Measurements from ENCODE around the gene C1orf210. TPM values are rescaled to one million over a fixed set of nuclear protein-coding genes. Genes with fewer than 3 reads are reported as not detected.

Gene C1orf210
- polyA plus RNA-seq, 3 donors, result 0.05 TPM; not detected in 2

GRCh38 chr1:43253173-43253572 lies 32.2 kb downstream of the C1orf210 start:
- intact Hi-C loops (cut with micrococcal nuclease), result no loop called here
- H3K4me1 Mint-ChIP-seq, result no peaks in the 10 kb centered on the region
- H3K27me3 Mint-ChIP-seq (ENCODE audit: low read depth in 3 of 3), result peaks cover 0 to 3% (median 2%) of the 10 kb centered on the region in 3 donors
- Histone ChIP-seq H3K4me2 (replicated peaks; ENCODE audit: extremely low read depth, low read length, poor library complexity, severe bottlenecking) (no peak overlapping the region), H3K4me1 (ENCODE audit: control insufficient read depth in 1 of 2, insufficient read depth in 2 of 2, low read length in 2 of 2) (no peaks in the 10 kb centered on the region), H4K20me1 (ENCODE audit: insufficient read depth, low read length) (no peaks in the 10 kb centered on the region), H3K9ac (ENCODE audit: insufficient read depth, low read length, poor library complexity, severe bottlenecking) (no peak overlapping the region), H3K27me3 (ENCODE audit: control insufficient read depth in 2 of 2, insufficient read depth in 2 of 2, low read length in 2 of 2) (no peaks in the 10 kb centered on the region), H3K79me2 (ENCODE audit: insufficient read depth, low read length) (no peaks in the 10 kb centered on the region), H3K36me3 (replicated peaks in 1 of 2; ENCODE audit: control insufficient read depth in 1 of 2, insufficient read depth in 2 of 2, low read length in 2 of 2) (no peaks in the 10 kb centered on the region), H3K9me3 (replicated peaks in 1 of 2; ENCODE audit: control insufficient read depth in 1 of 2, insufficient read depth in 1 of 2, low read length in 2 of 2) (peaks cover 6 to 16% of the 10 kb centered on the region in 2 donors), H3K27ac (ENCODE audit: low read depth in 1 of 2, low read length in 2 of 2) (no peak overlapping the region), H3K4me3 (replicated peaks in 1 of 3; ENCODE audit: low read depth in 2 of 3, low read length in 3 of 3) (no peak overlapping the region), H2AFZ (ENCODE audit: insufficient read depth, low read depth, low read length, poor library complexity, severe bottlenecking) (no peak overlapping the region)
- no peak overlapping the region for H3K4me3 Mint-ChIP-seq
- TF ChIP-seq CTCF (IDR thresholded peaks at IDR 0.05), result no peak
- peaks cover 2 to 13% (median 10%) of the 10 kb centered on the region in 7 donors for H3K9me3 Mint-ChIP-seq
- DNase-seq, result no peak
- H3K36me3 Mint-ChIP-seq, result no peaks in the 10 kb centered on the region
- WGBS (ENCODE audit: insufficient coverage), result 96% methylated on average over 4 of the region's 4 CpGs
- no peak overlapping the region for H3K27ac Mint-ChIP-seq

GRCh38 chr1:43252225-43252624 lies 33.2 kb downstream of the C1orf210 start:
- peaks cover 4 to 19% (median 11%) of the 10 kb centered on the region in 7 donors for H3K9me3 Mint-ChIP-seq
- no peaks in the 10 kb centered on the region for H3K4me1 Mint-ChIP-seq
- Histone ChIP-seq H3K27me3 (ENCODE audit: control insufficient read depth in 2 of 2, insufficient read depth in 2 of 2, low read length in 2 of 2) (no peaks in the 10 kb centered on the region), H3K9ac (ENCODE audit: insufficient read depth, low read length, poor library complexity, severe bottlenecking) (no peak overlapping the region), H3K79me2 (ENCODE audit: insufficient read depth, low read length) (no peaks in the 10 kb centered on the region), H4K20me1 (ENCODE audit: insufficient read depth, low read length) (no peaks in the 10 kb centered on the region), H3K27ac (ENCODE audit: low read depth in 1 of 2, low read length in 2 of 2) (no peak overlapping the region), H3K36me3 (replicated peaks in 1 of 2; ENCODE audit: control insufficient read depth in 1 of 2, insufficient read depth in 2 of 2, low read length in 2 of 2) (no peaks in the 10 kb centered on the region), H3K9me3 (replicated peaks in 1 of 2; ENCODE audit: control insufficient read depth in 1 of 2, insufficient read depth in 1 of 2, low read length in 2 of 2) (peaks cover 0 to 12% of the 10 kb centered on the region in 2 donors), H3K4me1 (ENCODE audit: control insufficient read depth in 1 of 2, insufficient read depth in 2 of 2, low read length in 2 of 2) (no peaks in the 10 kb centered on the region), H3K4me2 (replicated peaks; ENCODE audit: extremely low read depth, low read length, poor library complexity, severe bottlenecking) (no peak overlapping the region), H3K4me3 (replicated peaks in 1 of 3; ENCODE audit: low read depth in 2 of 3, low read length in 3 of 3) (no peak overlapping the region), H2AFZ (ENCODE audit: insufficient read depth, low read depth, low read length, poor library complexity, severe bottlenecking) (no peak overlapping the region)
- DNase-seq, result no peak
- H3K27me3 Mint-ChIP-seq (ENCODE audit: low read depth in 3 of 3), result peaks cover 0 to 3% (median 2%) of the 10 kb centered on the region in 3 donors
- intact Hi-C loops (cut with micrococcal nuclease), result no loop called here
- WGBS (ENCODE audit: insufficient coverage), result no CpG with 5 or more reads among the region's 1 CpG
- no peak for TF ChIP-seq CTCF (IDR thresholded peaks at IDR 0.05)
- H3K36me3 Mint-ChIP-seq, result no peaks in the 10 kb centered on the region
- no peak overlapping the region for H3K27ac Mint-ChIP-seq
- no peak overlapping the region for H3K4me3 Mint-ChIP-seq

Data from CD14-positive monocyte (primary cell).